GM12801 (cell line): ENCODE measurements around the gene CSPG4.

Source experiments
- CTCF ChIP-seq: IDR thresholded peaks from one replicate; pipeline ENCODE4 v1.5.1; 2011; ENCODE audit warnings: control low read depth; ENCODE audit not compliant: insufficient read length; ENCODE audit errors: extremely low read depth

CSPG4 gene

GRCh38 chr15:75738647-75739325, 26.1 kb upstream of the CSPG4 start:
- no peak for TF ChIP-seq CTCF

- no peak for TF ChIP-seq CTCF
These were observed 25.5 kb upstream of the CSPG4 start for GRCh38 chr15:75738014-75738646.

GRCh38 chr15:75736256-75736655, 23.6 kb upstream of the CSPG4 start:
- no peak for TF ChIP-seq CTCF

- TF ChIP-seq CTCF: no peak
These were observed 21.4 kb upstream of the CSPG4 start for GRCh38 chr15:75733761-75734651.

- TF ChIP-seq CTCF: peak; percentile 4
These were observed 20.3 kb upstream of the CSPG4 start for GRCh38 chr15:75732809-75733451.

- no peak for TF ChIP-seq CTCF
These were observed 19.6 kb upstream of the CSPG4 start for GRCh38 chr15:75732177-75732808.
